ENCODE results near the gene P2RX6. TPM values are rescaled to one million over a fixed set of nuclear protein-coding genes. Genes with fewer than 3 reads are reported as not detected.
"Not testable (repeated sequence)": the region's sequence is repeated elsewhere in the genome, so short reads cannot be mapped to it uniquely, and the experiment has no call there.

P2RX6 gene
- total RNA-seq, 1 experiment from 2014 or later = 0.46 TPM

DNA sequence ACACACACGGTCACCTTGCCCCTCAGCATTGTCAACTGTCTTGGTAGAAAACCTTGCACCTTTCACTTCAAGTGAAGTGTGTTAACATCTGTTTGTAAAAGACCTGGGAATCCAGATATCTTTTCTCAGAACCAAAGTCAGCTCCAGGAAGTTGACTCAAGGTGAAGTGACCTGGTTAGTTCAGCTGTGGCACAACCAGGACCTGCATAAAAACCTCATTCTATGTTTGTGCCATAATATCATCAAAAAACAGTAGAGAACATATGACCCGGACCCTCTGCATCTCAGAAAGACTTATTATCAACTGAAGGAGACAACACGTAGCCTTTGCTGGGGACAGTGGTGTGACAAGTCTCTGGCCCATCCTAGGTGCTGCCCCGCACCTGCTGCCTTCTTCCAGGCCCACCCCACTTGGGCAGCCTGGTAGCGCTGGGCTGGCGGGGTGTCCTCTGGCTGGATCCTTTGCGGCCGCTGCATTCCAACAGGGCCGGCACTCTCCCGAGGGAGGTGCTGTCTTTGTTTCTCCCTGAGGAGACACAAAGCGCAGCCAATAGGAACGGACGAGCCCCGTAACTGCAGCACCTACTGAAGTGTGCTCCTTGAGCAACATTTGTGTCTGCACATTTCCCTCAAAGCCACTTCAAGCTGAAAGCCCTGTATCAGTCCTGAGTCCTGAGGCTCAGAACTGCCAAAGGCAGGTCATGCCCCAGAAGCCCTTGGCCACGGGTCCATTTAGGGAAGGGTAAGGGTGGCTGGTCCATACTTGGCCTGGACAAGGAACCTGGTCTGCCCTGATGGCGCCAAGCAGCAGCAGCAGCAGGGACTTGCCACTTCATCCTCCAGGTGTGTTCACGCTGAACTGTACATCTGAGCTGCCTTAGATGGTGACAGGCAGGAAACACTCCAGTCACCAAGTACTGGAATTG is 56.0 kb downstream of the P2RX6 start:
- DNase-seq (ENCODE audit: low read depth, low spot score) (no peak), ATAC-seq (no peak)
- intact Hi-C loops (cut with micrococcal nuclease; ENCODE audit: unreplicated experiment) (no loop called here), in situ Hi-C loops (cut with HindIII; ENCODE audit: low pct_unique_long_range_greater_than_20kb, low sequenced_read_pairs) (no loop called here)
- BruUV-seq (replicated peaks) = no TSS peak
- H3K36me3 ChIP-seq (ENCODE audit: control insufficient read depth, insufficient read depth, low read length) = no peaks in the 10 kb centered on the region
- TF ChIP-seq TCF7L2 (IDR thresholded peaks at IDR 0.05; ENCODE audit: low read depth, low read length) (no peak), SIN3A (IDR thresholded peaks at IDR 0.05; ENCODE audit: borderline replicate concordance, insufficient read depth, low read depth, low read length) (no peak), POLR2AphosphoS5 (IDR thresholded peaks at IDR 0.05; ENCODE audit: low read depth, low read length) (no peak)
- TF ChIP-seq, protein P1, sequence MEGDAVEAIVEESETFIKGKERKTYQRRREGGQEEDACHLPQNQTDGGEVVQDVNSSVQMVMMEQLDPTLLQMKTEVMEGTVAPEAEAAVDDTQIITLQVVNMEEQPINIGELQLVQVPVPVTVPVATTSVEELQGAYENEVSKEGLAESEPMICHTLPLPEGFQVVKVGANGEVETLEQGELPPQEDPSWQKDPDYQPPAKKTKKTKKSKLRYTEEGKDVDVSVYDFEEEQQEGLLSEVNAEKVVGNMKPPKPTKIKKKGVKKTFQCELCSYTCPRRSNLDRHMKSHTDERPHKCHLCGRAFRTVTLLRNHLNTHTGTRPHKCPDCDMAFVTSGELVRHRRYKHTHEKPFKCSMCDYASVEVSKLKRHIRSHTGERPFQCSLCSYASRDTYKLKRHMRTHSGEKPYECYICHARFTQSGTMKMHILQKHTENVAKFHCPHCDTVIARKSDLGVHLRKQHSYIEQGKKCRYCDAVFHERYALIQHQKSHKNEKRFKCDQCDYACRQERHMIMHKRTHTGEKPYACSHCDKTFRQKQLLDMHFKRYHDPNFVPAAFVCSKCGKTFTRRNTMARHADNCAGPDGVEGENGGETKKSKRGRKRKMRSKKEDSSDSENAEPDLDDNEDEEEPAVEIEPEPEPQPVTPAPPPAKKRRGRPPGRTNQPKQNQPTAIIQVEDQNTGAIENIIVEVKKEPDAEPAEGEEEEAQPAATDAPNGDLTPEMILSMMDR (IDR thresholded peaks at IDR 0.05) = no peak
- TF ChIP-seq, protein P2, sequence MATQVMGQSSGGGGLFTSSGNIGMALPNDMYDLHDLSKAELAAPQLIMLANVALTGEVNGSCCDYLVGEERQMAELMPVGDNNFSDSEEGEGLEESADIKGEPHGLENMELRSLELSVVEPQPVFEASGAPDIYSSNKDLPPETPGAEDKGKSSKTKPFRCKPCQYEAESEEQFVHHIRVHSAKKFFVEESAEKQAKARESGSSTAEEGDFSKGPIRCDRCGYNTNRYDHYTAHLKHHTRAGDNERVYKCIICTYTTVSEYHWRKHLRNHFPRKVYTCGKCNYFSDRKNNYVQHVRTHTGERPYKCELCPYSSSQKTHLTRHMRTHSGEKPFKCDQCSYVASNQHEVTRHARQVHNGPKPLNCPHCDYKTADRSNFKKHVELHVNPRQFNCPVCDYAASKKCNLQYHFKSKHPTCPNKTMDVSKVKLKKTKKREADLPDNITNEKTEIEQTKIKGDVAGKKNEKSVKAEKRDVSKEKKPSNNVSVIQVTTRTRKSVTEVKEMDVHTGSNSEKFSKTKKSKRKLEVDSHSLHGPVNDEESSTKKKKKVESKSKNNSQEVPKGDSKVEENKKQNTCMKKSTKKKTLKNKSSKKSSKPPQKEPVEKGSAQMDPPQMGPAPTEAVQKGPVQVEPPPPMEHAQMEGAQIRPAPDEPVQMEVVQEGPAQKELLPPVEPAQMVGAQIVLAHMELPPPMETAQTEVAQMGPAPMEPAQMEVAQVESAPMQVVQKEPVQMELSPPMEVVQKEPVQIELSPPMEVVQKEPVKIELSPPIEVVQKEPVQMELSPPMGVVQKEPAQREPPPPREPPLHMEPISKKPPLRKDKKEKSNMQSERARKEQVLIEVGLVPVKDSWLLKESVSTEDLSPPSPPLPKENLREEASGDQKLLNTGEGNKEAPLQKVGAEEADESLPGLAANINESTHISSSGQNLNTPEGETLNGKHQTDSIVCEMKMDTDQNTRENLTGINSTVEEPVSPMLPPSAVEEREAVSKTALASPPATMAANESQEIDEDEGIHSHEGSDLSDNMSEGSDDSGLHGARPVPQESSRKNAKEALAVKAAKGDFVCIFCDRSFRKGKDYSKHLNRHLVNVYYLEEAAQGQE (IDR thresholded peaks at IDR 0.05; ENCODE audit: insufficient read depth in 1 of 2, low read depth in 2 of 2, low read length in 1 of 2) = no peak
- ChIA-PET CTCF (no interaction called here), POLR2A (no interaction called here)
- H3K4me3 ChIP-seq (ENCODE audit: low read depth in 2 of 2, low read length in 2 of 2) = no peak overlapping the region
- H3K9me3 ChIP-seq (ENCODE audit: control insufficient read depth, insufficient read depth, low read depth, low read length) = no peaks in the 10 kb centered on the region
- no peaks in the 10 kb centered on the region for H3K27me3 ChIP-seq (ENCODE audit: control insufficient read depth, insufficient read depth, low read length)
- no peak overlapping the region for H3K27ac ChIP-seq (ENCODE audit: low read length)
- H3K4me1 ChIP-seq (ENCODE audit: control insufficient read depth, insufficient read depth, low read length) = no peaks in the 10 kb centered on the region

DNA sequence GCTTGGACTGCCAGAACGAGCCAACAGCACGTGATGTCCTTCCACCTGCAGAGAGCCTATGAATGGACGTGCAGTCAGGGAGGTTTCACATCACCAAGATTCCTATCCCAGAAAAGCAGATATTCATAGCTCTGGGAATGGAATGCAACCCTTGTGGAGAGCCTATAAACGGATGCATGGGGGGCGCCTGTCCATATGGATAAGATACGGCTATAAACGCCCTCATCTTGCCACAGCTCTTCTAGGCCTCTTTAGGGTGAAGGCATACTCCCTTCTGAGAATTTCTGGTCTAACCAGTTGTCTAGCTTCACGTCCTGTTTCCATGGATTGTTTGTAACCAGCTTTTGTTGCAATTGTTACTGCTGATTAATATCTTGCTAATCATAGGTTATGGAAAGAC is 56.8 kb downstream of the P2RX6 start:
- DNase-seq (ENCODE audit: low read depth, low spot score); in situ Hi-C loops (cut with HindIII; ENCODE audit: low pct_unique_long_range_greater_than_20kb, low sequenced_read_pairs); BruUV-seq (replicated peaks); H3K4me1 ChIP-seq (ENCODE audit: control insufficient read depth, insufficient read depth, low read length); H3K36me3 ChIP-seq (ENCODE audit: control insufficient read depth, insufficient read depth, low read length); POLR2A ChIA-PET; ATAC-seq; CTCF ChIA-PET; H3K9me3 ChIP-seq (ENCODE audit: control insufficient read depth, insufficient read depth, low read depth, low read length); intact Hi-C loops (cut with micrococcal nuclease; ENCODE audit: unreplicated experiment); H3K27me3 ChIP-seq (ENCODE audit: control insufficient read depth, insufficient read depth, low read length); H3K4me3 ChIP-seq (ENCODE audit: low read depth in 2 of 2, low read length in 2 of 2); H3K27ac ChIP-seq (ENCODE audit: low read length): not testable (repeated sequence)

DNA sequence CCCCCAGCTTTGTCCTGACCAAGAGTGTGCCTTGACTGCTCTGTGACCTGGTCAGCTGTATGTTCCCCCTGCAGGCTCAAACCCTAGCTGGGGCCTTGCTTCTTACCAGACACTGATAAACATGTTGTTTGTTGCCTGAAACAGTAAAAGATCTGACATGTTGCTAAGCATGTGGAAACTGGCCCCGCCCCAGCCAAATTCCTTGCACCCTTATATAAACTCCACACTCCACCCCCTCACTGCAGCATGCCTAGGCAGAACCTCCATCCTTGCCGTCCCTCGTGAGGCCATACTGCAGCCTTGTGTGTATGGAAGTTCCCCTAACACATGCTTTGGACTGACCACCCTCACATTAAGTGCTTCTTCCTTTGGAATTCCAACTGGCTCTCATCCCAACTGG is 58.1 kb downstream of the P2RX6 start:
- POLR2A ChIA-PET = no interaction called here
- CTCF ChIA-PET = no interaction called here
- in situ Hi-C loops (cut with HindIII; ENCODE audit: low pct_unique_long_range_greater_than_20kb, low sequenced_read_pairs) (no loop called here), intact Hi-C loops (cut with micrococcal nuclease; ENCODE audit: unreplicated experiment) (no loop called here)
- TF ChIP-seq, protein P1 (IDR thresholded peaks at IDR 0.05) = no peak
- TF ChIP-seq, protein P2 (IDR thresholded peaks at IDR 0.05; ENCODE audit: insufficient read depth in 1 of 2, low read depth in 2 of 2, low read length in 1 of 2) = no peak
- TF ChIP-seq POLR2AphosphoS5 (IDR thresholded peaks at IDR 0.05; ENCODE audit: low read depth, low read length) = no peak
- TF ChIP-seq TCF7L2 (IDR thresholded peaks at IDR 0.05; ENCODE audit: low read depth, low read length) = no peak
- no peak for TF ChIP-seq SIN3A (IDR thresholded peaks at IDR 0.05; ENCODE audit: borderline replicate concordance, insufficient read depth, low read depth, low read length)
- DNase-seq (ENCODE audit: low read depth, low spot score) (no peak), ATAC-seq (no peak)
- no peaks in the 10 kb centered on the region for H3K9me3 ChIP-seq (ENCODE audit: control insufficient read depth, insufficient read depth, low read depth, low read length)
- H3K27ac ChIP-seq (ENCODE audit: low read length) = no peak overlapping the region
- no peaks in the 10 kb centered on the region for H3K36me3 ChIP-seq (ENCODE audit: control insufficient read depth, insufficient read depth, low read length)
- no peaks in the 10 kb centered on the region for H3K4me1 ChIP-seq (ENCODE audit: control insufficient read depth, insufficient read depth, low read length)
- no peak overlapping the region for H3K4me3 ChIP-seq (ENCODE audit: low read depth in 2 of 2, low read length in 2 of 2)
- no TSS peak for BruUV-seq (replicated peaks)
- no peaks in the 10 kb centered on the region for H3K27me3 ChIP-seq (ENCODE audit: control insufficient read depth, insufficient read depth, low read length)

Measured in Panc1 (cell line).